BE2C (cell line): ENCODE measurements around the gene PBX1.
"Not testable (repeated sequence)": the region's sequence is repeated elsewhere in the genome, so short reads cannot be mapped to it uniquely, and the experiment has no call there.

Experiments used
- DNase-seq: peaks from one replicate; pipeline ENCODE4 v3.0.0-alpha.2; 2020
- H3K27me3 ChIP-seq: fragments of 250-450 bp; sonication (Bioruptor Pico); 2 replicates; pipeline ENCODE4 v1.5.1; 2020; ENCODE audit warnings: mild to moderate bottlenecking
- H3K36me3 ChIP-seq: fragments of 250-450 bp; sonication (Bioruptor Pico); 2 replicates; pipeline ENCODE4 v1.5.1; 2020; ENCODE audit warnings: mild to moderate bottlenecking
- H3K4me1 ChIP-seq: fragments of 250-450 bp; sonication (Bioruptor Pico); 2 replicates; pipeline ENCODE4 v1.5.1; 2020
- H3K4me3 ChIP-seq: 2 replicates; pipeline ENCODE4 v1.5.1; 2011; ENCODE audit warnings: low read depth, low read length
- H3K9me3 ChIP-seq: fragments of 250-450 bp; sonication (Bioruptor Pico); 2 replicates; pipeline ENCODE4 v1.5.1; 2020
- CTCF ChIP-seq: IDR thresholded peaks from 2 replicates; pipeline ENCODE4 v1.5.1; 2012; ENCODE audit warnings: mild to moderate bottlenecking, low read depth, low read length

Gene PBX1

GRCh38 chr1:164599272-164599671, 40.3 kb downstream of the PBX1 start:
- H3K36me3 ChIP-seq: no peaks in the 10 kb centered on the region
- H3K4me3 ChIP-seq: no peak overlapping the region
- no peak for DNase-seq
- no peaks in the 10 kb centered on the region for H3K9me3 ChIP-seq
- H3K27me3 ChIP-seq: no peaks in the 10 kb centered on the region
- H3K4me1 ChIP-seq: no peaks in the 10 kb centered on the region
- TF ChIP-seq CTCF: no peak

GRCh38 chr1:164601399-164602100, 42.6 kb downstream of the PBX1 start:
- H3K9me3 ChIP-seq: no peaks in the 10 kb centered on the region
- no peak for DNase-seq
- no peaks in the 10 kb centered on the region for H3K36me3 ChIP-seq
- H3K4me1 ChIP-seq: no peaks in the 10 kb centered on the region
- H3K27me3 ChIP-seq: no peaks in the 10 kb centered on the region
- H3K4me3 ChIP-seq: no peak overlapping the region
- TF ChIP-seq CTCF: no peak

GRCh38 chr1:164602101-164602422, 43.1 kb downstream of the PBX1 start:
- TF ChIP-seq CTCF: no peak
- DNase-seq: no peak
- Histone ChIP-seq H3K27me3 (no peaks in the 10 kb centered on the region), H3K36me3 (no peaks in the 10 kb centered on the region), H3K4me1 (no peaks in the 10 kb centered on the region), H3K9me3 (no peaks in the 10 kb centered on the region), H3K4me3 (no peak overlapping the region)

- no peak for TF ChIP-seq CTCF
- no peaks in the 10 kb centered on the region for H3K4me1 ChIP-seq
- H3K27me3 ChIP-seq: no peaks in the 10 kb centered on the region
- H3K9me3 ChIP-seq: no peaks in the 10 kb centered on the region
- H3K36me3 ChIP-seq: no peaks in the 10 kb centered on the region
- no peak overlapping the region for H3K4me3 ChIP-seq
- no peak for DNase-seq
Observed at GRCh38 chr1:164602480-164603093, 43.6 kb downstream of the PBX1 start.

GRCh38 chr1:164603805-164604204, 44.8 kb downstream of the PBX1 start:
- DNase-seq, H3K4me1 ChIP-seq, H3K36me3 ChIP-seq, H3K9me3 ChIP-seq, H3K27me3 ChIP-seq, H3K4me3 ChIP-seq: not testable (repeated sequence)

- Histone ChIP-seq H3K36me3 (no peaks in the 10 kb centered on the region), H3K4me1 (no peaks in the 10 kb centered on the region), H3K9me3 (no peaks in the 10 kb centered on the region), H3K27me3 (no peaks in the 10 kb centered on the region), H3K4me3 (no peak overlapping the region)
- no peak for DNase-seq
- TF ChIP-seq CTCF: no peak
Observed at GRCh38 chr1:164604541-164604940, 45.6 kb downstream of the PBX1 start.
